Stimulated activated CD4-positive, alpha-beta T cell treated with anti-CD3 and anti-CD28 coated beads, Interleukin-15, amount 100 ng/mL, for 48 hours (primary cell): ENCODE measurements around the gene DALRD3.

Experiments
- DNase-seq, 2 donors: peaks; one replicate each; pipeline ENCODE4 v3.0.0-alpha.2; 2020; ENCODE audit warnings: low read depth in 2 of 2

The DALRD3 gene

GRCh38 chr3:49005998-49006397 lies 12.4 kb downstream of the DALRD3 start:
- DNase-seq, result no peak

DNA sequence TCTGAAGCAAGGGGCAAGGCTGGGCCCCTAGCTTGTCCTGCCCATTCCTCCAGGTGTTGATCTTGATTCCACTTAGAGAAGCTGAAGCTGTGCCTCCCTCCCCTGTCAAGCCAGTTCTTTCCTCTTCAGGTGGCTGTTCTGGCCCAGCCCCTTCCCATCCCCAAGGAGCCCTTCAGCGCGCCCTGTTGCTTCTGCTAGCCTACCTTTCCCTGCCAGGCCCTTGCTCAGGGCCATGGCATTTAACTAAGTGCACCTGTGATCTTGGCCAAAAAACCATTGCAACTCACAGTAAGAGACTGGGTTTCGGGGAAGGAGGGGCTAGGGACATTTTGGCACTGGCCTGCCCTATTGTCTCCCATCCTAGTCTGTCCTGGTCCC lies 13.1 kb downstream of the DALRD3 start:
- no peak for DNase-seq

DNA sequence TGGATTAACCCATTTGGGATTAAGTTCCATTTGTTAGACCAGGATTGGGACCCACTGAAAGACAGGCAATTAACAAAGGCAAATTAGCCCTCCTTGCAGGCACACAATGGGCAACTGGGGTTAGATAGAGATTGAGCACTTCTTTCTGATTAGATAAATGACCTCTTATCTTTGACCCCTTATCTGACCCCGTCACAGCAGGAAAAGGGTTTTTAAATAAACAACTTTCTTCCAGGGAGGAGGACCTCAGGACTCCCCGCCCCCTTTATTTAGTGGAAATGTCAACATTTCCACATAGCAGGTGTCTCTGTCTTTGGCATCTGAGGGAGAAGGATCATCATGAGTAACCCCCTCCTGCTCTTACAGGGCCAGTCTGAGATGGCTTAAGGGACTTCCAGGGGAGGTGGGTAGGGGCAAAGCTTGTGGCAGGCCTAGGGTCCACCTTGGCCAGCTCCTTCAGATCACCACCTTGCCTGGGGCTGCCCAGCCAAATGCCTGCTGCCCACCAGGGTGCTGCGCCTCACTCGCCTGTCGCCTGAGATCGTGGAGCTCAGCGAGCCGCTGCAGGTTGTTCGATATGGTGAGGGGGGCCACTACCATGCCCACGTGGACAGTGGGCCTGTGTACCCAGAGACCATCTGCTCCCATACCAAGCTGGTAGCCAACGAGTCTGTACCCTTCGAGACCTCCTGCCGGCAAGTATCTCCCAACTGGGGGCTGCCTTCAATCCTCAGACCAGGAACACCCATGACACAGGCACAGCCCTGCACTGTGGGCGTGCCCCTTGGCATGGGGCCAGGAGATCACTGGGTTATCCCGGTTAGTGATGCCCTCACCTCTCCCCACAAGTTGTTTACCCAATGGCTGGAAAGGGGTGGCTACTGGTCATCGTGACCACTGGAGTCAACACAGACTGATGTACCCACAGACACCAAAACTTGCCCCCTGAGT lies 13.8 kb downstream of the DALRD3 start:
- no peak for DNase-seq

- DNase-seq, result no peak
Measured at GRCh38 chr3:49001155-49001554, 17.2 kb downstream of the DALRD3 start.

DNA sequence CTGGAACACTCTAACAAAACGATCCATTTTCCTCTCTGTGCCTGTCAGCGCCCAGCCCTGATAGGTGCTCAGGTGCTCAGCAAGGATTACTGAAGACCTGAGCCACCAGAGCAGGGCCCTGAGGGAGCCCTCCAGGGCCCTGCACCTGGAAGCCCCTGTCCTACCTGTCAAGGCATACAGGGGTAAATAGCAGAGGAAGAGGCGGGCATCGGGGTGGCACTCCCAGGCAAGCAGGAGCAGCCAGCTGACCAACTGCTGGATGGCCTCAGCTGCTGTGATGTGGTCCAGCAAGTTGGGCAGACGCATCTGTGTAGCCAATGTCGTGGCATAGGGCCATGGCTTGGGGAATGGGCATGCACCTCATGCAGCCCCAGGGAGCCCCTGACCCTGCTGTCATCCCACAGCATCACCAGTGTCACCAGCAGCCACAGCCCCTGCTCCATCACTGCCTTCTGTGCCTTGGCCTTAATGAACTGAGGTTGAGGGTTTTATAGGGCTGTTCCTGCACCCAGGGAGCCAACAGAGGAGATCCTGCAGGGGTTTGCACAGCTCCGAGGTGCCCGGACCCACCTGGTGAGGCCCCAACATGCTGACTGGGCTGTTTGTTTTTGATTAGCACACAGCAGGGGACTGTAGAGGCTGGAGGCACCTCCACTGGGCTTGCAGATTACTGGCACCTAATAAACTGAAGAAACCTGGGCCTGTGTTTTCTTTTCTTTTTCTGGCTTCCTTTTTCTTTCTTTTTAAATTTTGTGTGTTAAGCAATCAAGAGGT lies 19.1 kb downstream of the DALRD3 start:
- no peak for DNase-seq

GRCh38 chr3:48997714-48998637 lies 20.4 kb downstream of the DALRD3 start:
- no peak for DNase-seq

- no peak for DNase-seq
Measured at GRCh38 chr3:48997102-48997635, 21.2 kb downstream of the DALRD3 start.

- no peak for DNase-seq
Measured at GRCh38 chr3:48996640-48997039, 21.7 kb downstream of the DALRD3 start.

DNA sequence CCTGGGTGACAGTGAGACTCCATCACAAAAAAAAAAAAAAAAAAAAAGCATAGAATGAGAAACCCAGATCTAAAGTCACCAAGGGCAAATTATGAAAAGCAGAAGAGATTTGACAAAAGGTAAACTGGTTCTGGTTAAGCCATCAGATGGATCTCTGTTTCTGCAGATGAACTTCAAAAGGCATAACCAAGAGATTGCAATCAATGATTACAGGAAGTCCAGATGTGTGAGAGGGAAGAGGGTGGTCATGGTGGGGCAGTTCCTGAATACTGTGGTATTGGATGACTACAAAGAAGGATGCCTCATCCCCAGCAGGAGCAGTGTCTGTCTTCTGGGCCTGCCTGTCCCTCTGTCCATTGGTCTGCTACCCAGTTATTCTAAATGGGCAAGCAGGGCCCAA lies 24.5 kb downstream of the DALRD3 start:
- no peak for DNase-seq

DNA sequence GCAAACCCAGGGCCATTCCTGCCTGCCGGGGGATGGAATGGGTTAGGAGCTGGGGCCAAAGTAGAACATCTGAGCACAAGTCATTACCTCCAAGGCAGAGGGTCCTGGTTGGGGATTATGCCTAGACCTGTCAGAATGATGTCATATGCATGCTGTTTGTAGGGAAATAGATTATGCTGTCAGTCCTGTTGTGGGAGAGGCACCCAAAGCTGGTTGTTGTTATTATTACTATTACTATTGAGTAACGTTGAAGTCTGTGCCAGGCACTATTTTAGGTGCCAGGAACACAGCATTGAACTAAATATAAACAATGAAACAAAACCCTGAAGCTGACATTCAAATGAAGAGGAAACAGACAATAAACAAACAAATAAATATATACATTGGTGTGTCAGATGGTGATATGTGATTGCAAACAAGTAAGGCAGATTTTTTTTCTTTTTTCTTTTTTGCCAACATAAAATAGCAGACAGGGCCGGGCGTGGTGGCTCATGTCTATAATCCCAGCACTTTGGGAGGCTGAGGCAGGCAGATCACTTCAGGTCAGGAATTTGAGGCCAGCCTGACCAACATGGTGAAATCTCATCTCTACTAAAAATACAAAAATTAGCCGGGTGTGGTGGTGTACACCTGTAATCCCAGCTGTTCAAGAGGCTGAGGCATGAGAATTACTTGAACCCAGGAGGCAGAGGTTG lies 26.4 kb downstream of the DALRD3 start:
- DNase-seq, result no peak

DNA sequence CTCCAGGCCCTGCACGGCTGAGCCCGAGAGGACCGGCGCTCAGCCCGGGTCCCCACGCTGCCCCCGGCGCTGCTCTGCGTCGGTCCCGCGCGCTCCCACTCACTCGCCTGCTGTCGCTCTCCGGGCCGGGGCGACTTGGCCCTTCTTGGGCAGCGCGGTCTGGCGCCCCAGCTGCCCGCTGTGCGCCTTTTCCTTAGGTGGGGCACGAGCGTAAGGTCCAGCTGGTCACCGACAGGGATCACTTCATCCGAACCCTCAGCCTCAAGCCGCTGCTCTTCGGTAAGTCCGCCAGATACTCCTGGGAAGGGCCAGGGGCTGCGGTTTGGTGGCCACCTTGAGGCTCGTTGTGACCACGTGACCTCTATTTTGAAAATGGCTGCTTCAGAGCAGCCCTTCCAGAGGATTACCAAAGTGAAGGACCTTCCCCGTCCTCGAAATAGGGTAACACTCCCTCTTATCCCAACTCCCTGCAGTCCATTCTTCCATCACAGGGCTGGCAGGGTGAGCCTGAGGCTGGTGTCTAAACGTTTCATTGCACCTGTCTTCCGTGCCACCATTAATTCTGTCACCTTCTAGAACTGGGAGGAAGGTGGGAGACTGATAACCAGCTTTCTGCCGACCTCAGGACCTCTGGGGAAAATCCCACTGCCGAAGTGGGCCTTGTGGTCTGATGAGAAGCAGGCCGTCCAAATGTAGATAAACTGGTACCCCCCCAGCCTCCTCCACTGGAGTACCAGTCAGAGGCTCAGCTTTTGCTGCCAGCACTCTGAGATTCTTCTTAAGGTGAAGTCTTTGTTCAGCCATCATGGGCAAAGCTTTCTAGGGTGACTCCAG lies 27.5 kb downstream of the DALRD3 start:
- DNase-seq, result no peak

DNA sequence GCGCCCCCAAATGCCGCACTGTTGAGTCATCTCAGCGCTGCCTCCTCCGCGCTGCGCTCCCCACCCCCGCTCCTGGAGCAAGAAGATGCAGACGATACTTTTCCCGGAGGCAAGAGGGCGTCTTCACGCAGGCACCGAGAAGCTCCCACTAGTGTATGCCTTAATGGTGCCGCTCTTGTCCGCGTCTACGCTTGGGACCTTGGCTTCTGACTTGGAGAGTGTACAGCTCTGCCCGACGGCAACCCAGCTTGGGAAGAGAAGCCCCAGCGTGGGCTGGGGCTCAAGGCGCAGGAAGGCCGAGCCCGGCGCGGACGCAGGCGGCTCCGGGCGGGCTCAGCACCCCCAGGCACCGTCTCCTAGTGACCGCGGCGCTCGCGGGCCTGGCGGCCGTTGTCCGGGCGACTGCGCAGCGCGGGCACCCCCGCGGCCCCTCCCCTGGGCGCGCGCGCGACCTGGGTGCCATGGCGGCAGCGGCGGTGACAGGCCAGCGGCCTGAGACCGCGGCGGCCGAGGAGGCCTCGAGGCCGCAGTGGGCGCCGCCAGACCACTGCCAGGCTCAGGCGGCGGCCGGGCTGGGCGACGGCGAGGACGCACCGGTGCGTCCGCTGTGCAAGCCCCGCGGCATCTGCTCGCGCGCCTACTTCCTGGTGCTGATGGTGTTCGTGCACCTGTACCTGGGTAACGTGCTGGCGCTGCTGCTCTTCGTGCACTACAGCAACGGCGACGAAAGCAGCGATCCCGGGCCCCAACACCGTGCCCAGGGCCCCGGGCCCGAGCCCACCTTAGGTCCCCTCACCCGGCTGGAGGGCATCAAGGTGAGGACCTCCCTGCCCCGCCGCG lies 28.4 kb downstream of the DALRD3 start, which contains the start of gene P4HTM:
TSS of gene P4HTM (plus strand) at position 446 of the 840 bp plus-strand sequence. CDS start at position 462, 16 bp downstream.
- DNase-seq, result peak; percentile 60 to 77

- no peak for DNase-seq
Measured at GRCh38 chr3:48989126-48989795, 29.1 kb downstream of the DALRD3 start.

- no peak for DNase-seq
Measured at GRCh38 chr3:48985831-48986376, 32.5 kb downstream of the DALRD3 start.

- no peak for DNase-seq
Measured at GRCh38 chr3:48984663-48985062, 33.7 kb downstream of the DALRD3 start.

DNA sequence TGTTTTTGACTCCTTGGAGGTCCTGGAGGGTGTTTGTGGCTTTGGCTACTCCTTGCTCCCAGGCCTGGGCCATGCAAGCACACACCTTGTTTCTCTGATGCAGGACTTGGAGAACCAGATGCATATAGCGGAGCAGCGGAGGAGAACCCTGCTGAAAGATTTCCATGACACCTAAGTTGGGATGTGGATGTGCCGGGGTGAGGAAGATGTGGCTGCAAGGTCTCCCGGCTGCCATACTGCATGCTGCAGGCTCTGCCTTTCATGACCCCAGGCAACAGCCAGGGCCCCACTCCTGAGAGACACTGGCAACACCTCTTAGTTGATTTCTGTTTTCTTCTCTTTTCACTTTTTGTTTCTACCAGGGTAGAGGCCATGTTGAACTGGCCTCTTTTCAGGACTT lies 35.3 kb downstream of the DALRD3 start:
- no peak for DNase-seq

GRCh38 chr3:48982686-48983085 lies 35.7 kb downstream of the DALRD3 start:
- no peak for DNase-seq

DNA sequence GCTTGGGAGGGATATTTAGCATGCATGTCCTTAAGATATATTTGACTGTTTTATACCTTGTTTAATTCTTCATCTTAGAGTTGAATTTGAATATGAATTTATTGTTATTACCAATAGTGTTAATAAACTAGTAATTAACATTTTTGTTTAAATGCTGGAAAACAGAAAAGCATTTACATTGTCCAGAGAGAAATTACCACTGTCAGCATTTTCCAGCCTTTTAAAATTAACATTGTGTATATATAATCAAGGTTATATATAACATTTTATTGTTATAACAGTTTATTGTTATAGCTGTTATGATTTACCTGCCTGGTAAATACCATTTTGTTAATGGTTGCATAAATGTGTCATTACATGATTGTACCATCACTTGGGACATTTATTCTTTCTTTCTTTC lies 36.4 kb downstream of the DALRD3 start:
- no peak for DNase-seq
